ENCODE data around the gene PRDM16. TPM values are rescaled to one million over a fixed set of nuclear protein-coding genes. Genes with fewer than 3 reads are reported as not detected.
A peak's percentile ranks its signal among the peaks of the same experiment; 100 is the strongest.

PRDM16 gene
- total and polyA plus RNA-seq, 2 of the 13 experiments (the other 11 are each of a cell fraction or from before 2014, with no cell fraction given) = 0.15 to 0.81 TPM

- TF ChIP-seq GATA4 (IDR thresholded peaks at IDR 0.05; ENCODE audit: borderline replicate concordance, low read depth) (no peak), TBP (CRISPR knock-in tag; IDR thresholded peaks at IDR 0.05) (0 out of 2 replicates have a peak, but pooled peaks have one; percentile 63), KLF15 (CRISPR knock-in tag; IDR thresholded peaks at IDR 0.05; ENCODE audit: borderline replicate concordance) (no peak), ZNF30 (CRISPR knock-in tag; IDR thresholded peaks at IDR 0.05) (no peak), ZNF326 (CRISPR knock-in tag; IDR thresholded peaks at IDR 0.05; ENCODE audit: borderline replicate concordance) (no peak), YEATS2 (CRISPR knock-in tag; IDR thresholded peaks at IDR 0.05; ENCODE audit: borderline replicate concordance) (no peak), ZBTB7A (CRISPR knock-in tag; IDR thresholded peaks at IDR 0.05) (0 out of 2 replicates have a peak, but pooled peaks have one; percentile 9), ZNF577 (CRISPR knock-in tag; IDR thresholded peaks at IDR 0.05; ENCODE audit: borderline replicate concordance, low read depth) (no peak), BCL6 (CRISPR knock-in tag; IDR thresholded peaks at IDR 0.05) (no peak), ZNF430 (CRISPR knock-in tag; IDR thresholded peaks at IDR 0.05) (0 out of 2 replicates have a peak, but pooled peaks have one; percentile 27), DMTF1 (CRISPR knock-in tag; IDR thresholded peaks at IDR 0.05) (no peak), MLXIP (CRISPR knock-in tag; IDR thresholded peaks at IDR 0.05; ENCODE audit: borderline replicate concordance) (no peak), GFI1 (CRISPR knock-in tag; IDR thresholded peaks at IDR 0.05; ENCODE audit: borderline replicate concordance) (no peak), PRDM15 (CRISPR knock-in tag; IDR thresholded peaks at IDR 0.05) (peak; percentile 60; the same call in 1 of the 2 replicates), HDAC1 (CRISPR knock-in tag; IDR thresholded peaks at IDR 0.05) (0 out of 2 replicates have a peak, but pooled peaks have one; percentile 16)
- TF ChIP-seq, protein P1, sequence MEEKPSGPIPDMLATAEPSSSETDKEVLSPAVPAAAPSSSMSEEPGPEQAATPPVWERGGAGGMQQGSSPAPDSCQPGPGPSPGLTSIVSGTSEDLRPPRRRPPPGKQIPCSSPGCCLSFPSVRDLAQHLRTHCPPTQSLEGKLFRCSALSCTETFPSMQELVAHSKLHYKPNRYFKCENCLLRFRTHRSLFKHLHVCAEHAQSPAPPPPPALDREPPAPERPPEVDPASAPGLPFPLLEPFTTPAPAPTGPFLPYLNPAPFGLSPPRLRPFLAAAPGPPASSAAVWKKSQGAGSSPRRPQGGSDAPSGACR (CRISPR knock-in tag; IDR thresholded peaks at IDR 0.05) = peak; percentile 58; the same call in 1 of the 2 replicates
Observed at GRCh38 chr1:3453891-3454810, 385.1 kb downstream of the PRDM16 start, which contains the start of gene ARHGEF16 (continued).
